Activated T-cell treated with anti-CD3 and anti-CD28 coated beads for 48 hours (primary cell): ENCODE results near the gene SFT2D1.

Source experiments
- DNase-seq: peaks from one replicate; pipeline ENCODE4 v3.0.0-alpha.2; 2020; ENCODE audit warnings: low read depth

Gene SFT2D1

GRCh38 chr6:166333172-166333995 is 9.0 kb downstream of the SFT2D1 start:
- DNase-seq: no peak

- DNase-seq: no peak
Observed at GRCh38 chr6:166331503-166332415, 10.6 kb downstream of the SFT2D1 start.

GRCh38 chr6:166330612-166331011 is 11.7 kb downstream of the SFT2D1 start:
- DNase-seq: no peak

GRCh38 chr6:166325383-166326042 is 16.8 kb downstream of the SFT2D1 start:
- no peak for DNase-seq

- DNase-seq: no peak
Observed at GRCh38 chr6:166323395-166323794, 18.9 kb downstream of the SFT2D1 start.

- DNase-seq: no peak
Observed at GRCh38 chr6:166318649-166319600, 23.4 kb downstream of the SFT2D1 start.

- no peak for DNase-seq
Observed at GRCh38 chr6:166318227-166318626, 24.1 kb downstream of the SFT2D1 start.

- DNase-seq: no peak
Observed at GRCh38 chr6:166317261-166318212, 24.8 kb downstream of the SFT2D1 start.

GRCh38 chr6:166315436-166315835 is 26.9 kb downstream of the SFT2D1 start:
- DNase-seq: no peak

GRCh38 chr6:166314454-166314853 is 27.9 kb downstream of the SFT2D1 start:
- DNase-seq: no peak

GRCh38 chr6:166313255-166314070 is 28.9 kb downstream of the SFT2D1 start:
- no peak for DNase-seq

- no peak for DNase-seq
Observed at GRCh38 chr6:166312832-166313231, 29.5 kb downstream of the SFT2D1 start.

GRCh38 chr6:166310634-166311033 is 31.7 kb downstream of the SFT2D1 start:
- DNase-seq: no peak

- DNase-seq: no peak
Observed at GRCh38 chr6:166309977-166310376, 32.4 kb downstream of the SFT2D1 start.

- no peak for DNase-seq
Observed at GRCh38 chr6:166308769-166309589, 33.4 kb downstream of the SFT2D1 start.

GRCh38 chr6:166308033-166308768 is 34.1 kb downstream of the SFT2D1 start, which contains the start of gene PRR18:
Gene PRR18 (minus strand): TSS chr6:166308392. CDS start chr6:166308142, 250 bp downstream.
- DNase-seq: no peak
